CD4-positive, alpha-beta T cell treated with Interferon alpha-2 for 1 hour (primary cell): ENCODE results near the gene CDKN2AIPNL.

ENCODE experiments used
- DNase-seq, 2 donors: peaks; one replicate each; pipeline ENCODE4 v3.0.0-alpha.2; 2020 to 2022

CDKN2AIPNL gene

GRCh38 chr5:134411546-134412266 lies at the start of gene CDKN2AIPNL:
CDKN2AIPNL (minus strand) TSS chr5:134411881; CDS start chr5:134411854, 27 bp downstream.
- DNase-seq, result peak; percentile 89 to 91

GRCh38 chr5:134460551-134460950 lies 48.9 kb upstream of the CDKN2AIPNL start:
- no peak for DNase-seq

DNA sequence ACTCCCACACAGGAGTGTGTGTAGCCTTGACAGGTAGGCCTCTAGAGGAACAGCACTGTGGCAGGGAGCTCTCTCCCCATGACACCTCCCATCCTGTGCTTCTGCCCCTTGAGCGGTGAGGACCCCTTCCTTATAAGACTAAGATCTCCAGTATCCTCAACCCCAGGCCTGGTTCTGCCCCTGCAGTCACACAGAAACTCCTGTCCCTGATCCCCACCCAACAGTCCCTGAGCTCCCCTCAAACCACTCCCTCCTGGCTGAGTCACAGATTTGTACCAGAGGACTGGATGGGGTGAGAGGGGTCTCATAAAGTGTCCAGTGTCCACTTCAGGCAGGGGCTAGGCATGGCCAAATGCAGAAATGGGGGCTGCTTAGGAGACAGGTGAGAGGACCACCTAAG lies 47.8 kb upstream of the CDKN2AIPNL start:
- no peak for DNase-seq

DNA sequence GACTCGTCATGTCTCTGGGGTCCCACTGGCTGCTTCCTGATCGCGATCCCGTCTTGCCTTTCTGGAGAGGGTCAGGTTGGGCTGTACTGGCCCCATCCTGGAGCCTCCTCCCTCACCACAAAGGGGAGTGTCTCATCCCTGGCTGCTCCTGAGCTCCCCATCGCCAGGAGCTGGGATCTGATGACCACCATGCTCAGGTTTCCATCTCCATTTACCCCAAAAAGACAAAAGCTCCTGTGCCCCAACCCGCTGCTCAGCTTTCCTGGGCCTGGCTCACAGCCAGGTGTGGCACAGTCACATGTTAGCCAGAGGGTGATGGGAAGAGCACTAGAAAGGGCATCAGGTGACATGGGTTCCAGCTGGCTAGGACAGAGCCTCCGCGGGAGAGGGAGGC lies 47.3 kb upstream of the CDKN2AIPNL start:
- DNase-seq, result no peak

DNA sequence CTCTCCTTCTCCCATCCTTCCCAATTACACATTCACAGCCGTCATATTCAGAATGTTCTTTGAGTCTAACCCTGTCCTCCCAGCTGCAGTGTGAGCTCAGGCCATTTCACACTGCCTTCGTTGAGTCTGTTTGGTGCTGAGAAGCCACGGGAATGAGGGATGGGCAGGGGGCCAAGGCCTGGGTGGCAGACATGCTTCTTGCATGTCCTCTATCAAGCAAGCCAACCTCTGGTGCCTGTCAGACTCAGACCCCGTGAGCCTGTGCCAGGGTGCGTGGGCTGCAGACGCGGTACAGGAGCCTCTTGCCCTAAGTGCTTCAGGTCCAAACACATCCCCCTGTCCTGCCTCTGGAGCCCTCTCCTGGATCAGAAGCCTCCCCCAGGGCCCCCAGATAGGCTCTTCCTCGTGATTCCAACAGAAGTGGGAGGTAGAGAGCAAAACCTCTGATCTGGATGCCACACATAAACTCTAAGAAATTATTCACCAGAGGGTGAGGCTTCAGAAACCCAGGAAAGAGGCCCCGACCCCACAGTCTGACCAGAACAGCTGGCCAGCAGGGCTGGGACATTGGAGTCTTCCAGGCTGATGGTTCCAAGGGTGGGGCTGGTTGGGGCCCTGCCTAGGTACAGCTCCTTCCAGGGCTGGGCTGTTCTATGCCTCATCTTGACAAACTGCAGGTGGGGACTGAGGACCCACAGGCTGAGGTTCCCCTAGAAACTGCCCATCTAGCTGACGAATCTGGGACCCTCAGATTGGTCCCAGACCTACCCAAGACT lies 46.7 kb upstream of the CDKN2AIPNL start:
- no peak for DNase-seq

GRCh38 chr5:134457801-134458200 lies 46.1 kb upstream of the CDKN2AIPNL start:
- DNase-seq, result no peak

GRCh38 chr5:134456825-134457224 lies 45.1 kb upstream of the CDKN2AIPNL start:
- no peak for DNase-seq

DNA sequence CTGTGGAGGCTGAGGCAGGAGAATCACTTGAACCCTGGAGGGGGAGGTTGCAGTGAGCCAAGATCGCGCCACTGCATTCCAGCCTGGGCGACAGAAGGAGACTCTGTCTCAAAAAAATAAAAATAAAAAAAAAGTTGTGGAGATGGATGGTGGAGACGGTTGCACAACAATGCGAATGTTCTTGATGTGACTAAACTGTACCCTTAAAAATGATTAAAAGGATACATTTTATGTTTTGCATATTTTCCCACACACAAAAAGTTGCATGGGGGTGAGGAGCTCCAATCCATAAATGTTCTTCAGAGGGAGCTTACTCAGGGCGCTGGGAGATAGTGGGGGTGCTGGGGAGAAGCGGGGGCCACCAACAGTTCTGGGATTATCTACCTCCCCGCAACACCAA lies 43.8 kb upstream of the CDKN2AIPNL start:
- DNase-seq, result no peak

DNA sequence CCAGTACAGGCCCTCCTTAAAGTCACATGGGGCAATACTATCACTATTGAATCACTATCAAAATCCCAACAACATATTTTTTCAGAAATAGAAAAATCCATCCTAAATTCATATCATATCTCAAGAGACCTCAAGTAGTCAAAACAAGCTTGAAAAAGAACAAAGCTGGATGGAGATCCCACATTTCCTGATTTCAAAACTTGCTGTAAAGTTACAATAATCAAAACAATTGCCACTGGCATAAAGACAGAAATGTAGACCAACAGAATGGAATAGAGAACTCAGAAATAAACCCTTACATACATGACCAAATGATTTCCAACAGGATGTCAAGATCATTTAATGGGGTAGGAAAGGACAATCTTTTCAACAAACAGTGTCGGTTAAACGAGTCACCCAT lies 41.3 kb upstream of the CDKN2AIPNL start:
- no peak for DNase-seq

GRCh38 chr5:134451936-134452505 lies 40.3 kb upstream of the CDKN2AIPNL start:
- DNase-seq, result no peak

- DNase-seq, result no peak
These were observed 39.7 kb upstream of the CDKN2AIPNL start for GRCh38 chr5:134451225-134451935.

DNA sequence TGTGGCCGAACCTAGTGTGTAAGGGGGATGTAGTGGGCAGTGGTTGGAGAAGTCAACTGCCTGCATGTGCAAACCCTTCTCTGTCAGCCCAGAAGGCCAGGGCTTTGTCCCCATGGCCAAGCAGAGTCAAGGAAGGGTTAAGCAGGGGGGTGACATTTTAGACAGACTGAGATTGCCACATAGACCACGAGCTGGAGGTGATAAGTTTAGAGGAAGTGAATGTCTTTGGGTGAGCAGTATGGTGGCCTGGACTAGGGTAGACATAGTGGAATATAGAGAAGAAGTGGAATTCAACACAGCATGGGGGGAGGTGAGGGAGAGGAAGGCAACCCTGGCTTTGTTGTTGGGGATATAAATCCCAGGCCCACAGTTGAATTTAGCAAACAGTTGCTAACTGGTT lies 38.7 kb upstream of the CDKN2AIPNL start:
- DNase-seq, result no peak

GRCh38 chr5:134449167-134449566 lies 37.5 kb upstream of the CDKN2AIPNL start:
- DNase-seq, result no peak

DNA sequence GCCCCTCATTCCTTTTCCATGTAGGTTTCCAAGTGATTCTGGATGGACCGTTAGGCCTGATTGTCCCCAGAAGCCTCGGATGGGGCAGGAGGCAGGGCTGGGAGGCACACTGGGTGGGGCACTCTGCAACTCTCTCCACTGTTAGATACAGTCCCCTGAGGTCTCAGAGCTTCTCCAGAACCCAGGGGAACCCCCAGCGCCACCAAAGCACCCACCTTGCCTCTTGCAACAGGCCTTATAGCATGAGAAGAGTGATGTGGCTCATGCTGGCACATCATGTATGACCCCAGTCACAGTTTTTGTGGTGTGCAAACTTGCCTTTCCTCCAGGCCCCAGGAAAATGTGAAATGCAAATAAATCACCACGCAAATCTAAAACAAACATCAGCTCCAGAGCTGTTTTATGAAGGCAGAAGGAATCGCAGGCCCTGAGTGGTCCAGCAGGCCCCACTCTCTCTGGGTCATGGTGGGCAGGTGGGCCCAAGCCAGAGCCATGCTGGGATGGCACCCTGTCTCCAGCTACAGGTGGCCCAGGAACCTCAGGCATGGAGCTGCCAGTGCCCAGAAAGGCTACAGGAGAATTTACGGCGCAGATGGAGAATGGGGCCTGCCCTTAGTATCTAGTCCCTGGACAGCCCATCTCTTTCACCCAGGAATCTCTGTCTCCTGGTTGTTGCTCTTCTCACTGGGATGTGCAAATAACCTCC lies 36.3 kb upstream of the CDKN2AIPNL start:
- DNase-seq, result peak in 1 of 2 donors; percentile 21

DNA sequence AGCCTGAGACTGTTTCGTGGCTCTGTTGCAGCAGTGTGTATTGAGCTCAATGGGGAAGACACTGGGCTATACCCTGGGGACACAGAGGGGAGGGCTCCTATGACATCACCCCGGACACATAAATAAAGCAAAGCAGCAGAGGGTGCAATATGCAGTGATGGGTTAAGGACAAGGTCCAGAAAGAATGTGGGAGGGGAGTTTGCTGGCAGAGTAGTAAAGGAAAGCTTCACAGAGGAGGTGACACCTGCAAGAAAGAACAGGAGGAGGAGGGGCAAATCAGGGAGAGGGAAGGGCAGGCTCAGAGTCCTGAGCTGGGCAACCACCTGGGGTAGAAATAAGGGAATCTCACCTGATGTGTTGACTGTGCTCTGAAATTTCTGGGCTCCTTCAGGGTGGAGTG lies 35.3 kb upstream of the CDKN2AIPNL start:
- DNase-seq, result peak in 1 of 2 donors; percentile 41

GRCh38 chr5:134445856-134446818 lies 34.5 kb upstream of the CDKN2AIPNL start:
- DNase-seq, result peak in 1 of 2 donors; percentile 3

DNA sequence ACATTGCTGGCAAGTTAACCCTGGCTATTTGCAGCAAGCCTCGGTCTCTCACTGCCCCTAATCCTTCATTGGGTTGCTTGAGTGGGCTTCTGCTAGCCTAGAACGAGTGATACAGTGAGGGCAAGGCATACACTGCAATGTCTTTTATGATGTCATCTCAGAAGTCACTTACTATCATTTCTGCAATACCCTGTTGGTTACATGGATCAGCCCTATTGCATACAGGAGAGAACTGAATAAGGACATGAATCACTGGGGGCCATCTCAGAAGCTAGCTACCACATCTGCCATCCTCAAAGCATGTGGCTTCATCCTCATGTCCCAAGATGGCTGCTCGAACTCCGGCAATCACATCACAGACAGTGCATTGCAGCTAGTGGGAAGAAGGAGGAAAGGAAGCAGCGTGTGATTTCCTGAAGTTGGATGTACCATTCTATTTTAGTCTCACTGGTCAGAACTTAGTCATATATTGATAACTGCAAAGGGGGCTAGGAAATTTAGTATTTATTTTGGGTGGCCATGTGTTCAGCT lies 33.3 kb upstream of the CDKN2AIPNL start:
- DNase-seq, result no peak

GRCh38 chr5:134440201-134440755 lies 28.6 kb upstream of the CDKN2AIPNL start:
- no peak for DNase-seq

DNA sequence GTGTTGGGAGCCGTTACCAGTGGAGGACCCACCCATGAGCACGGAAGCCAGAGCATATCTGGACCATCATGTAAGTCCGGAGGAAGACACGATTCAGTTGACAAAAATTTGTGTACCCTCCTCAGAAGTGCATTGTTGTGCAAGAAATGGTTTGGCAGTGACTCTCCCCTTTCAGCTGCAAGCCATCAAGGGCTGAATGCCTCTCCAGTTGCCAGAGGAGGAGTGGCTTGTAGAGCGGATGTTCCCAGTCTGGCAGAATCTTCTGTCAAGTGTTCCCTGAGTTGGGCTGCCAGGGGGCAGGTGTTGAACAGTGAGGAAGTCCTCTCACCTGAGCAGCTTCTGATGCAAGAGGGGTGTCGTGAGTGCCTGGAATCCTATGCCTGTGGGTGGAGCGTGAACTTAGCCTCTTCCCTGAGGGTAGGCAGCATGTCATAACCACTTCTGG lies 27.6 kb upstream of the CDKN2AIPNL start:
- no peak for DNase-seq

DNA sequence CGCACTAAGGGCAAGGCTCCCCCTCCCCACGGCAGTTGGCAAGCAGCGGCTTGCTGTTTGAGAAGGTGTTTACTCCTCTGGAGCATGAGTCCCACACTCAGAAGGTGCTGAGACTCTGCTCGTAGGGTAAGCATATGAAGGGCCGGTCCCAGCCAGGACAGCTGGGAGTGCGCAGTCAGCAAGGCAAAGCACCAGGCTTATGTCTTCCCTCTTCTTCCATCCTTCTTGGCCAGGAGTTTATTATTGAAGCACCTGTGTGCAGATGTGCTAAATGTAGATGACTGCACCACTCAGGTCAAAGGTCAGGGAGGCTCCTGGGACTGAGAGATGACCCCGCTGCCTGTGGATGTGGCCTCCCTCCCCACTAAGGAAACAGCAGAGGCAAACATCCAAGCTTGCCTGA lies 27.0 kb upstream of the CDKN2AIPNL start:
- no peak for DNase-seq
